Measurements from ENCODE around the gene TF.
"Not testable (repeated sequence)": the region's sequence is repeated elsewhere in the genome, so short reads cannot be mapped to it uniquely, and the experiment has no call there.

TF gene

DNA sequence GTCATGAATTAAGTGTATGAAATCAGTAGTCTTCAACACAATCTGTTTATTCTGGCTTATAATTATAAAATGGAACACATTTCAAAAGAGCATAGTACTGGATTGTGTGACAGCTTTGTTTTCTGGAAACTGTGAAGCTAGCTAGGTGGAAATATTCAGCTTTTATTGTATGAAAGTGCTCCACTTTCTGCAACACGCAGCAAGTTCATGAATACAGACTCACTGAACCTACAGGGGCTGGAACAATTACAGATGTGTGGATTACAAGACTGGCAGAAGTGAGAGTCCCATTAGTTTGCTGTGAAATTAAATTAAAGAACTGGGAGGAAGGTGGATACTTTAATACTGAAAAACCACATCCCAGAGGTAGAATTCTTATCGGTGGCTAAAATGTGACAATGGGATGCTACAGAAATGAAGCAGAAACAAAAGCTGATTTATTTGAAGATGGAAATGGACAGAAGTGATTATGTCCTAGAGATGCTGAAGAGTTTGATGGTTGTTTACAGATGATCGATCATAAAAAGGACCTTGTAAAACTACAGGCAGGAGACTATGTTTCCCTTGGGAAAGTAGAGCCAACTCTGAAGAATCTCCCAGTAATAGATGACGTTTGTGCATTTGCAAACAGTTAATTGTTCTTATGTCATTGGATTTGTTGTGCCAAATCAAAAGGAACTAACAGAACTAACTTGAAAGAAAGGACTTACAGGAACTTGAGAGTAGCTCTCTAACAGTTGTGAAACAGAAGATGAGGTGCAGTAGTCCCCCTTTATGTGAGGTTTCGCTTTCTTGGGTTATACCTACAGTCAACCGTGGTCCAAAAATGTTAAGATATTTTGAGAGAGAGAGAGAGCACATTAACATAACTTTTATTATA, 15.7 kb downstream of the TF start:
- no peak for DNase-seq (ENCODE audit: low read depth)
- no peak overlapping the region for H3K4me3 ChIP-seq (ENCODE audit: low read depth, low read length)

DNA sequence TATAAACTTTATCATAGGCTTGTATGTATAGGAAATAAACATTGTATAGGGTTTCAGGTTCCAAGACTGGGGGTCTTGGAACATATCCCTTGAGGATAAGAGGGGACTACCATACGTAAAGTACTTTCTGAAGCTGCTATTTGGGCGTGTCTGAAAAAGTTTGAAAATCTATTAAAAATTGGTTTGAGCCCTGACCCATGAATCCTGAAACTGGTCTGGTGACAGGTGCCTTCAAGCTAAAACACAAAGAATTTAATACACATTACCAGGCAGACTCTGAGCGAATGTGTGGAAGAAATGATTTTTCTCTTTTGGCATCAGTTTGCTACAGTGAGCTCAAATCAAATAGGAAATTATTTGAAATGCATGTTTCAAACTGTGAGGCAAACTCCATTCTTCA, 16.3 kb downstream of the TF start:
- no peak for DNase-seq (ENCODE audit: low read depth)
- H3K4me3 ChIP-seq (ENCODE audit: low read depth, low read length) = no peak overlapping the region

DNA sequence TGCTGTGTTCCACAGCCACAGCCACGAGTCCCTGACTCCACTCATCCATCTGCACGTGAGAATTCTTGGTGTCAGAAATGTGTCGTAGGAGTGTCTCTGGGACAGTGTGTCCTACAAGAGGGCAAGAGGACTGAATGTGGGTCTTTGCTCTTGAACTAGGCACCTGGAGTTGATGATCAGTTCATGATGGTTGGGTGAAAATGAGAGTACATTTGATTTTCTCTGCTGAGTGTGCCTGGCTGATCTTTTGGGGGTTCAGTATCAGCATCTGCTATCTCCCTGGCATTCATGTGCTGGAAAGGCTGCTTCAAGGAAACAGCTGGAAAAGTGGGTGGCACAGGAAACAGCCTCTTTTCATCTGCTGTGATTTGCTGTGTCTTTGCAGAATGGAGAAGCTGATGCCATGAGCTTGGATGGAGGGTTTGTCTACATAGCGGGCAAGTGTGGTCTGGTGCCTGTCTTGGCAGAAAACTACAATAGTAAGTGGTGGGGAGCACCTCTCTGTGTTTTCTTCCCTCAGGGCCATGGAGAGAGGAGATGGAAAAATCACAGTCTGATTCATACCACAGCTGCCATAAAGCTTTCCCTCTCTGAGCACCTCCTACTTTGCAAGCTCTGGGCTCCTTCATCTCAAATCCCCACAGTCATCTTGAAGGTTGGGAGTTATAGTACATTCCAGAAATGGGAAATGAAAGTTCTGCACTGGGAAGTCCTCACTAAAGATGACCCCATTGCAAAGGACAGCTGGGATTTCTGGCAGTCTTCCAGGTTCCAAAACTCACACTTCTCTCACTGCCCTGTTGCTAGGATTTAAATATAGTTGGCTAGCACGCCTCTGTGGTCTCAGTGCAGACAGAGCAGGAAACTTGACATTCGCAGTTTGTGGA, 17.8 kb downstream of the TF start:
- H3K4me3 ChIP-seq (ENCODE audit: low read depth, low read length) = no peak overlapping the region
- DNase-seq (ENCODE audit: low read depth) = no peak

DNA sequence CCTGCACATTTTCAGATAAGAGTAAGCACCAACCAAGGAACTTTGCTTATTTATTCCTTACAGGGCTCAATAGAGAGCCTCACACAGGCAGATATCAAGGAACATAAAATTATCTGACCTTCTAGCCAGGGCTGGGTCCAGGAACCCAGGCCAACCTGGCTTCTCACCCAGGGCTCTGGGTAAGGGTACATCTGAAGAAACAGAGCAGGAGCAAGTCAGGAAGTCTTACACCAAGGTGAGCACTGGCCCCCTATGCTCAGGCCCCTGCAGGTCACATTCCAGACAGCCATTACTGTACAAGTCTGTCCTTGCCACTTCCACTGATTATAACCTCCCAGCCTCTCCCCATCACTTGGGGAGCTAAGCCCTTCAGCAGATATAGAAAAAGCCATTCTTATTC, 19.1 kb downstream of the TF start:
- no peak overlapping the region for H3K4me3 ChIP-seq (ENCODE audit: low read depth, low read length)
- no peak for DNase-seq (ENCODE audit: low read depth)

DNA sequence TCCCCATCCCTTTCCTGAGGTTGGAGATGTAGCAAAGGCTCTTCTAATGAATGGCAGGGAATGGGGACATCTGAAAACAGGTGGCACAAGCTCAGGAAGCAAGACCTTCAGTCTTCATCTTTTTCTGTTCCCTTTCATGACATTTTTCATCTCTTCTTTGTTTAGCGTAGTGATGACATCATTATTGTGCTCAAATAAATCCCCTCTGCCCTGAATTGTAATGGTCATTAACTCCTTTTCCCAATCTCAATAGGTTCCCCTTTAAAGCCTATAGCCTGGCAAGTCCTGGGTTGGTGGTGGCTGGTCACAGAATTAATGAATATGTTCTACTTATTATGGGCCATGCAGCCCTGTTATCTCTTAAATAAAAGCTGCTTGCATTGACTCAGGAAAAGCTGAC, 21.4 kb downstream of the TF start:
- no peak for DNase-seq (ENCODE audit: low read depth)
- H3K4me3 ChIP-seq (ENCODE audit: low read depth, low read length) = no peak overlapping the region

DNA sequence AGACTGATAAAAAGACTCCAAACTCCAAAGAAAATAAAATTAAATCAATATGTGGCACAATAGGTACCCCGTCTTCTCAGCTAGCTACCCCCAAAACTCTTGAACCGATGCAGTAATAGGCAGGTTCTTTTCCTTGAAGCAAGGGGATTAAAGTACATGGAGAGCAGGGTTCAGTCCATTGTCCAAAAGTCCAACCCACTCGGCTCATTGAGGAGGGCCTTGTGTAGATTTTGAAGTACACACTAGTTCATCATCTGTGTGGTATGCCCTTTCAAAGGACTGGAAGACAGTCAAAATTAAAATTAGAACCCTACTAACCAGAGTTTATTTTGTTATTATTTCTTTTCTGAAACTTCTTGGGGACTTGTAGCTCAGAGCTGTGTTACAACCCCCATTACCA, 23.3 kb downstream of the TF start:
- DNase-seq (ENCODE audit: low read depth) = no peak
- H3K4me3 ChIP-seq (ENCODE audit: low read depth, low read length) = no peak overlapping the region

DNA sequence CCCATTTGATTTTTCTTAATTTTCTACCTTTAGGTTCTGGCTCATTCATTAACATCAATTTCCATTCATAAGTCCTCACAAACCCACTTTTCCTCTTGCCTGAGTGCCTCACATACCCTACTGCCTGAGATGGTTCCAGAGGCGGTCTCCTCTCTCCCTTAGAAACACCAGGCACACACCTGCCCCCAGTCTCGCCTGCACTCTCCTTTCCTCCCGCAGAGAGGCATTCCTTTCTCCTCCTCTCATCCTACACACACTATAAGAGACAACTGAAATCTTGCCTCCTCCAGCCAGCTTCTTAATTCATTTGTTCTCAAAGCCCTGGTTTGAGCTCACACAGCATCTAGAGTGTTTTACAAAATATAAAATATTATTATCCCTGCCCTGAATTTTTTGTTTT, 27.5 kb downstream of the TF start:
- no peak overlapping the region for H3K4me3 ChIP-seq (ENCODE audit: low read depth, low read length)
- no peak for DNase-seq (ENCODE audit: low read depth)

DNA sequence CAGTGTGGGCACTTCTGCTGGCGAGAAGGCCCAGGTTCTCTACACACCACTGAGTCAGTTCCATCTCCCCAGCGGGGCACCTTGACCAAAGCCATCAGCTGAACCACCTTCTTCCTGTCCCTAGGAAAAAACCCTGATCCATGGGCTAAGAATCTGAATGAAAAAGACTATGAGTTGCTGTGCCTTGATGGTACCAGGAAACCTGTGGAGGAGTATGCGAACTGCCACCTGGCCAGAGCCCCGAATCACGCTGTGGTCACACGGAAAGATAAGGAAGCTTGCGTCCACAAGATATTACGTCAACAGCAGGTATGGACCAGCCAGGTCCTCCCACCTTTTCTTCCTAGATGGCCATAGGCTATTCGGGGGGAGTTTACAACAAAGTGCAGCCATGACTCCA, 29.1 kb downstream of the TF start:
- DNase-seq (ENCODE audit: low read depth) = no peak

DNA sequence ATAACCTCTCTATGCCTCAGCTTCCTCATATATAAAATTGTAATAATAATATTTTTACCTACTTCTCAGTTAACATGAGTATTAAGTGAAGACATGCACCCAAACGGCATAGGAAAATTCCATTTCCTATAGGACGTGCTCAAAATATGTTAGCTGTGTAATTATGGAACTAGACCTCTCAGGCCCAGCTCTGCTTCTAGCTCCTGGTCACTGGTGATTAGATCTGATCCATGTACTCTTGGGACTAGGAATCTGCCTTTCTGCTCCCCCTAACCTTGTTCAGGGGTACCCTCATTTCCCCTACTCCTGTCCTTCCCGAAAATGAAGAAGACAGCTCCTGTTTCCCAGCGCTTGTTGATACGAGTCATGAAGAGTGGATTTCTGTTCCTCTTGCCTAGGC, 29.6 kb downstream of the TF start:
- DNase-seq (ENCODE audit: low read depth) = no peak
- H3K4me3 ChIP-seq (ENCODE audit: low read depth, low read length) = no peak overlapping the region

More for the DNA sequence above, 29.1 kb downstream of the TF start:
- no peak overlapping the region for H3K4me3 ChIP-seq (ENCODE audit: low read depth, low read length)

DNA sequence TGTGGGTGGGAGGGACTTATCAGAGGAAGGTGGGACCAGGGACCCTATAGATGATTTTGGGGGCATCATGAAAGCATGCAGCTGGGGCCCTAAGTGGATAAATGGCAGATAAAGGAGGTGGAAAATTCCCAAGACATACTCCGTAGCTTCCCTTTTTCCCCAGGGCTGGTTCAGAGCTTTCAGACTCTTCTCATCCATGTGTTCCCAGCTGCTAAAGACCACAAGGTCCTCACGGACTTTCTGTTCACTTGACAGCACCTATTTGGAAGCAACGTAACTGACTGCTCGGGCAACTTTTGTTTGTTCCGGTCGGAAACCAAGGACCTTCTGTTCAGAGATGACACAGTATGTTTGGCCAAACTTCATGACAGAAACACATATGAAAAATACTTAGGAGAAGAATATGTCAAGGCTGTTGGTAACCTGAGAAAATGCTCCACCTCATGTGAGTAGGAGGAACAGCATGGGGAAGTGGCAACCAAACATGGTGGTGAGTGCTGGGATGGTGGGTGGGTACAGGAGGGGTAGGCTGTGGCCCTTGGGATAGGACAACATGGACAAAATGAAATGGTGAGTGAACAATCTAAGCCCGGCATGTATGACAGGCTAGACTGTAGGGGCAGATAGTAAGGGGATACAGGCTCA, 30.7 kb downstream of the TF start:
- H3K4me3 ChIP-seq (ENCODE audit: low read depth, low read length) = no peak overlapping the region

DNA sequence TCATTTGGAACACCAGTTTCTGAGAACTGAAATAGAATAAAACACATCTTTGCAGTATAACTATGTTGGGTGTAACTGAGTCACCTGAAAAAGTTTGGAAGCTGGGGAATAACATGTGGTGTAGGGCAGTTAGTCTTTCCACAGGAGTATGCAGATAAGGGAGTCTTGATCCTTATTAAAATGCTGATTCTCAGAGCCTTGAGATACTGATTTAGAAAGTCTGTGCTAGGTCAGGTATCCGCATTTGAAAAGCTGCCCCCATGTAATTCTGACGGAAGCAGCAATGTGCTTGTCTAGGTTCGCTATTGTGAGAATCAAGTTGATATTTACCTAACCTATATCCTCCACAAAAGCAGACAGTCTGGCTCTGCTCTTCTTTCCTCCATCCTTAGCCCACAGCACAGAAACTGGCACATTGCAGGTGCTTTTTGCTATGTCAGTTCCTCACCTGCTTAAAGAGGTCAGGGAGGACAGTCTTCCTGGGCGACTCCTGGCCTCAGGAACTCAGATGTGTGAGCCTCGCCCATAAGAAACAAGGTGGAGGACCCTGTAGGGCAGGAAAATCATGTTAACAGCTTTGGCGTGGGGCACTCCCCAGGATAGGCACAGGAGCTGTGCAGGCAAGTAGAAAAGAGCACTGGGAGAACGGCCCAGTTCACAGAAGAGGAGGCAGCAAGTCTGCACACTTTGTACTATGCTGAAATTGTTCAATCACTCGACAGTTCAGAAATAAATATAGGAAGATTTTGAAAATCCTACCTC, 31.8 kb downstream of the TF start:
- no peak overlapping the region for H3K4me3 ChIP-seq (ENCODE audit: low read depth, low read length)
- DNase-seq (ENCODE audit: low read depth) = no peak

More for the DNA sequence above, 30.7 kb downstream of the TF start:
- no peak for DNase-seq (ENCODE audit: low read depth)

DNA sequence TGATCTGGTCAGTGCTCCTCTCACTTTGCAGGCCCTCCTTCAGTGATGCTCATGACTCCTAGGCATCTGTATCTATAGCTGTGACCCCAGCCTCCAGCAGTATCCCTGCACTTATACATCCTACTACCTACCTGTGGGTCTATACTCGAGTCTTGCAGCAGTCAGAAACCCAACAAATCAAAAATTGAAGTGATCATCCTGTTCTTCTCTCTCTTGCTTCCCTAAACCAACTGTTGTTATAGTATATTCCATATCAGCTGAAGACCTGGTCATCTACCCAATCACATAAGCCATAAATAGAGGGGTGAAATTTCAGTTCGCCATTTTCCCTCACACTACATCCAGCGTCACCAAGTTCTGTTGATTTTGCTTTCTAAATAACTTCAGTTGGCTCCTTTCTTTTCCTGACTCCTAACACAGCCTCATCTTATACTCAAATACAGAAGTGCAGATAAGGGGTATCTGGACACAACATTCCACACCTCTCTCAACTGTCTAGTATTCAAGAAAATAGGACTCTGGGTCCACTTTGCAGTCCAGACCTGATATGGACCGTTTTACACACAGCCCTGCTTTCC, 33.5 kb downstream of the TF start:
- H3K4me3 ChIP-seq (ENCODE audit: low read depth, low read length) = no peak overlapping the region
- DNase-seq (ENCODE audit: low read depth) = no peak

DNA sequence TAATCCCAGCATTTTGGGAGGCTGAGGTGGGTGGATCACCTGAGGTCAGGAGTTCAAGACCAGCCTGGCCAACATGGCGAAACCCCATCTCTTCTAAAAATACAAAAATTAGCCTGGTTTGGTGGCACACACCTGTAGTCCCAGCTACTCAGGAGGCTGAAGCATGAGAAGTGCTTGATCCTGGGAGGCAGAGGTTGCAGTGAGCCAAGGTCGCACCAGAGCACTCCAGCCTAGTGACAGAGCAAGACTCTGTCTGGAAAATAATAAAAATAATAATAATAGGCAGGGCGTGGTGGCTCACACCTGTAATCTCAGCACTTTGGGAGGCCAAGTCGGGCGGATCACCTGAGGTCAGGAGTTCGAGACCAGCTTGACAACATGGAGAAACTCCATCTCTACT, 34.6 kb downstream of the TF start:
- not testable (repeated sequence) for H3K4me3 ChIP-seq (ENCODE audit: low read depth, low read length); DNase-seq (ENCODE audit: low read depth)

DNA sequence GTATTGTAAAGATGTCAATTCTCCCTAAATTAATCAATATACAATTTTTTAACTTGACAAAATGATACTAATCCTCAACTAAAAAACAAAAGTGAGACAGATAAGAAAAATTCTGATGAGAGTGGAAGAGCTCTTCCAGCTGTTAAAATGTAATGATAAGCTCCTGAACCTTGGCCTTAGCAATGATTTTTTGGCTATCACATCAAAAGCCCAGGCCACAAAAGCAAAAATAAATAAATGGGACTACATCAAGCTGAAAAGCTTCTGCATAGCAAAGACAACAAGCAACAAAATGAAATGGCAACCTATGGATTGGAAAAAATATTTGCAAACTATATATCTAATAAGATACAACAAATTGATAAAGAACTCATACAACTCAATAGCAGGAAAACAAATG, 35.4 kb downstream of the TF start:
- no peak for DNase-seq (ENCODE audit: low read depth)
- H3K4me3 ChIP-seq (ENCODE audit: low read depth, low read length) = no peak overlapping the region

DNA sequence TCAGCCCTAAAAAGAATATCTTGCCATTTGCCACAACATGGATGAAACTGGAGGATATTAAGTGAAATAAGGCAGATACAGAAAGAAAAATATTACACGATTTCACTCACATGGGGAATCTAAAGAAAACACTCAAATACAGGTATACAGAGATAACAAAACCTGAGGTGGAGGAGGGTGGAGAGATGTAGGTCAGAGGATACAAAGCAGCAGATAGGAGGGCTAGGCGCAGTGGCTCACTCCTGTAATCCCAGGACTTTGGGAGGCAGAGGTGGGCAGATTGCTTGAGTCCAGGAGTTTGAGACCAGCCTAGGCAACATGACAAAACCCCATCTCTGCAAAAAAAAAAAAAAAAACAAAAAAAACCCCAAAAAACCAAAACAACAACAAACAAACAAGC, 36.3 kb downstream of the TF start:
- H3K4me3 ChIP-seq (ENCODE audit: low read depth, low read length) = no peak overlapping the region
- no peak for DNase-seq (ENCODE audit: low read depth)

DNA sequence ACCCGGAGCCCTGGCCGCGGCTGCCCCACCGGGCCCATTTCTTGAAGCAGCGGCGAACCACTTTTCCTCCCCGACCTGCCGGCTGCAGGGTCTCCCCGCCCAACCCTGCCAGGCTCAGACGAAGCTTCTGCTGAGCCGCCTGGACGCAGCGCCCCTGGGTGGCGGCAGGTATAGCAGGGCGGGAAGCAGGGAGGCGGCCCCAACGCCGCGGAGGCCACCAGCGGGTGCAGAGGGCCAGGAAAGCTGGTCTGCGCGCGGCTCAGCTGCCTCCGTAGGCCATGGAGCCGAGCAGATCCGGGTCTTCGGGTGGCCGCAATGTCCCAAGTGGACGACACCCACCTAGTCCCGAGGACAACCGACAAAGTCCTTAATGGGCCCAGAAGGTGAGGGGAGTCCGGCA, 37.6 kb downstream of the TF start:
- H3K4me3 ChIP-seq (ENCODE audit: low read depth, low read length) = no peak overlapping the region
- DNase-seq (ENCODE audit: low read depth) = no peak

DNA sequence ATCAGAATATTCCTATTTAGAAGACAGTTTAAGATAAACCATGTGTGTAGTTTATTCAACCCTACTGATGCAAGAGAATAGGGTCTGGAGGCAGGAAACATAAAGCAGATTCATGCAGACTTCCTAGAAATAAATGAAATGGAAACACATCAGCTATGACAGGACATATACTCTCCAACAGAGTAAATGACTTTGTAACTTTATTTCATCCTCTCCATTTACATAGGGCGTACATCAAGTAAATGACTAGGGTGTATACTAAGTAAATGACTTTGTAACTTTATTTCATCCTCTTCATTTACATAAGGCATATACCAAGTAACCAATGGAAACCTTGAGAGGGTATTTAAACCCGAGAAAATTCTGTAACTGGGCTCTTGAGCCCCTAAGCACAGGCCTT, 41.8 kb downstream of the TF start:
- no peak overlapping the region for H3K4me3 ChIP-seq (ENCODE audit: low read depth, low read length)
- no peak for DNase-seq (ENCODE audit: low read depth)

DNA sequence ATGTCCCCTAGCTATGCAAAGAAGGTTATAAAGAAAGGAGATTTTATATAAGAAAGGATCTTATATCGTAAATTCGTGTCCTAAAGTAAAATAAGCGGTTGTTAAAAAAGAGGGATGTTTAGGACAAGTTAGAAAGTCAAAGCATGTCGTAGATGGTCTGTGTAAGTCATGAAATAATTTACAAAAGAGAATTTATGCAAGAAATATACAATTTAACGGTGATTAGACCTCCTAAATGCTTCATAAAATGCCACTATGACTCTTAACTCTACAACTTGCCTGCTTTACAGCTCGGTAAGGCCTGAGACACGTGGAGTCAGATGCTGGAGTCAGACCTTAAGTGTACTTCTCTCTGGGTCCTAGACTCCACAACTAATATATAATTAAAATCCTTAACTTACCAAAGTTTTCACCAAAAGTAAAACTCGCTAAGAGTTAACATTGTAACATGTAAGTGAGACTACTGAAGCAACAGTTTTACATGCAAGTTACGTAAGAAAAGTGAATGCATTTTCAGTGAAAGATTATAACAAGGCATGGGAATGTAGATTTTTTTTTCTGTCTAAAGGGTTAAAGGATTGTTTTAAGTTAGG, 46.1 kb downstream of the TF start:
- no peak overlapping the region for H3K4me3 ChIP-seq (ENCODE audit: low read depth, low read length)
- DNase-seq (ENCODE audit: low read depth) = no peak

Measured in skeletal muscle cell (primary cell).